Uterus (tissue), 4 donors: ENCODE measurements around the gene APOL1. TPM values are rescaled to one million over a fixed set of nuclear protein-coding genes. Genes with fewer than 3 reads are reported as not detected.
"Not testable (repeated sequence)": the region's sequence is repeated elsewhere in the genome, so short reads cannot be mapped to it uniquely, and the experiment has no call there.

ENCODE experiments used
- DNase-seq, 2 donors: peaks; one replicate each; pipeline ENCODE4 v3.0.0-alpha.2; 2019 to 2020
- H3K27ac ChIP-seq, 2 donors: fragments of 200-600 bp; sonication (generic); 1 replicate in 1 of 2; 2 replicates in 1 of 2; pipeline ENCODE4 v1.5.1; 2016 to 2018
- H3K27me3 ChIP-seq, 2 donors: fragments of 200-600 bp; sonication (generic); one replicate each; pipeline ENCODE4 v1.5.1; 2018 to 2019; ENCODE audit warnings: control low read depth in 1 of 2
- H3K36me3 ChIP-seq, 2 donors: fragments of 200-600 bp; sonication (generic); one replicate each; pipeline ENCODE4 v1.5.1; 2019; ENCODE audit warnings: control low read depth in 1 of 2
- H3K4me1 ChIP-seq, 2 donors: fragments of 200-600 bp; sonication (generic); one replicate each; pipeline ENCODE4 v1.5.1; 2018 to 2019; ENCODE audit warnings: control low read depth in 1 of 2
- H3K4me3 ChIP-seq, 2 donors: fragments of 200-600 bp; sonication (generic); 1 replicate in 1 of 2; 2 replicates in 1 of 2; pipeline ENCODE4 v1.5.1; 2018 to 2019; ENCODE audit warnings: mild to moderate bottlenecking in 1 of 2
- H3K9me3 ChIP-seq, 2 donors: fragments of 200-600 bp; sonication (generic); one replicate each; pipeline ENCODE4 v1.5.1; 2019; ENCODE audit warnings: control low read depth in 1 of 2
- POLR2A ChIP-seq, 2 donors: fragments of 450-650 bp; IDR thresholded peaks; one replicate each; pipeline ENCODE4 v1.6.1; 2016; ENCODE audit warnings: antibody characterized with exemption in 2 of 2, mild to moderate bottlenecking in 1 of 2, moderate library complexity in 1 of 2
- intact Hi-C: fragments of 100-400 bp; cut with DNase I; formaldehyde crosslinking; loops from one replicate; pipeline ENCODE4 v1.15.1; 2023; ENCODE audit warnings: low total_unique reads
- total RNA-seq, 4 donors: library from RNA; depleted of rRNA in 3 of 4; stranded (reverse); fragments of >200 nt in 3 of 4; gene quantifications; one replicate each; pipeline versions ENCODE4 v1.1.0 to v1.2.4, GENCODE V29; 2014 to 2023
- TF ChIP-seq, protein P1 (sequence below), 4 experiments: fragments of 200-600 bp in 2 of 4; fragments of 450-650 bp in 2 of 4; sonication (generic) in 2 of 4; IDR thresholded peaks; one replicate each; pipeline ENCODE4 v1.5.1; 2016 to 2019; ENCODE audit warnings: antibody characterized with exemption in 4 of 4, mild to moderate bottlenecking in 2 of 4, moderate library complexity in 1 of 4
- donor health status: DM: yes; HTN: yes; CAD: no.

Gene APOL1
- total RNA-seq, 4 donors from 2014 or later, result 9.8 to 89.7 (median 19.9) TPM

DNA sequence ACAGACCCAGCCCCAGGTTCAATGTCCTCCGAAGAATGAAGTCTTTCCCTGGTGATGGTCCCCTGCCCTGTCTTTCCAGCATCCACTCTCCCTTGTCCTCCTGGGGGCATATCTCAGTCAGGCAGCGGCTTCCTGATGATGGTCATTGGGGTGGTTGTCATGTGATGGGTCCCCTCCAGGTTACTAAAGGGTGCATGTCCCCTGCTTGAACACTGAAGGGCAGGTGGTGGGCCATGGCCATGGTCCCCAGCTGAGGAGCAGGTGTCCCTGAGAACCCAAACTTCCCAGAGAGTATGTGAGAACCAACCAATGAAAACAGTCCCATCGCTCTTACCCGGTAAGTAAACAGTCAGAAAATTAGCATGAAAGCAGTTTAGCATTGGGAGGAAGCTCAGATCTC lies 14.1 kb downstream of the APOL1 start:
- H3K36me3 ChIP-seq, result no peaks in the 10 kb centered on the region
- H3K27ac ChIP-seq, result no peak overlapping the region
- no peak overlapping the region for H3K4me3 ChIP-seq
- peak in 1 of 2 donors; percentile 7 for DNase-seq
- intact Hi-C loops, result no loop called here
- TF ChIP-seq POLR2A (IDR thresholded peaks at IDR 0.05), result no peak
- TF ChIP-seq, protein P1, sequence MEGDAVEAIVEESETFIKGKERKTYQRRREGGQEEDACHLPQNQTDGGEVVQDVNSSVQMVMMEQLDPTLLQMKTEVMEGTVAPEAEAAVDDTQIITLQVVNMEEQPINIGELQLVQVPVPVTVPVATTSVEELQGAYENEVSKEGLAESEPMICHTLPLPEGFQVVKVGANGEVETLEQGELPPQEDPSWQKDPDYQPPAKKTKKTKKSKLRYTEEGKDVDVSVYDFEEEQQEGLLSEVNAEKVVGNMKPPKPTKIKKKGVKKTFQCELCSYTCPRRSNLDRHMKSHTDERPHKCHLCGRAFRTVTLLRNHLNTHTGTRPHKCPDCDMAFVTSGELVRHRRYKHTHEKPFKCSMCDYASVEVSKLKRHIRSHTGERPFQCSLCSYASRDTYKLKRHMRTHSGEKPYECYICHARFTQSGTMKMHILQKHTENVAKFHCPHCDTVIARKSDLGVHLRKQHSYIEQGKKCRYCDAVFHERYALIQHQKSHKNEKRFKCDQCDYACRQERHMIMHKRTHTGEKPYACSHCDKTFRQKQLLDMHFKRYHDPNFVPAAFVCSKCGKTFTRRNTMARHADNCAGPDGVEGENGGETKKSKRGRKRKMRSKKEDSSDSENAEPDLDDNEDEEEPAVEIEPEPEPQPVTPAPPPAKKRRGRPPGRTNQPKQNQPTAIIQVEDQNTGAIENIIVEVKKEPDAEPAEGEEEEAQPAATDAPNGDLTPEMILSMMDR (IDR thresholded peaks at IDR 0.05), result no peak
- H3K9me3 ChIP-seq, result no peaks in the 10 kb centered on the region
- no peaks in the 10 kb centered on the region for H3K4me1 ChIP-seq
- no peaks in the 10 kb centered on the region for H3K27me3 ChIP-seq

DNA sequence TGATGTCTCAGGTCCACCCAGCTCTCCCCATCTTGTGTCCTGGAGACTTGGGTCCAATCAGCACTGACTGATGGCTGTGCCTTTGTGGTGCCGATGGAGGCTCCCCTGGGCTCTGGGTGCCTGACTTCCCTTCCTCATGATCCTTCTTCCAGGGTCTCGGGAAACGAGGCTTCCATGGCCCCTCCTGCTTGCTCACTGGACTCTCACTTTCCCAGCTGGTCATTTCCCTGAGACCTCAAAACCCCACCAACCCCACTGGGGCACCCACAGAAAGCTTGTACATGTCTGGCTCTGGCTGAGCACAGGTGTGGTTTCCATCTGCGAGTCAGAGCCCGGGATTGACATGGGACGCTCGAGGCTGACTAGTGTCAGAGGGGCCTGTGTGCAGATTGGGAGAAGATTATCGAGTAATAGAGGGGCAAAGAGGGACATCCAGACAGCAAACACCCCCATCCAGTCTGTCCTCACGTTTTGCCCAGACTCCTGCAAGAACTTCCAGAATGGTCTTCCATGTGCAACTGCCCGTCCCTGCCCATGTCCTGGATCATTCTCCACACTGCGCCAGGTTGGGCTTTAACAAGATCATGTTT lies 15.1 kb downstream of the APOL1 start:
- intact Hi-C loops, result no loop called here
- TF ChIP-seq, protein P1 (IDR thresholded peaks at IDR 0.05), result no peak
- TF ChIP-seq POLR2A (IDR thresholded peaks at IDR 0.05), result no peak
- DNase-seq, result peak in 1 of 2 donors; percentile 8
- Histone ChIP-seq H3K27me3 (no peaks in the 10 kb centered on the region), H3K4me3 (no peak overlapping the region), H3K27ac (no peak overlapping the region), H3K9me3 (no peaks in the 10 kb centered on the region), H3K4me1 (no peaks in the 10 kb centered on the region), H3K36me3 (no peaks in the 10 kb centered on the region)

DNA sequence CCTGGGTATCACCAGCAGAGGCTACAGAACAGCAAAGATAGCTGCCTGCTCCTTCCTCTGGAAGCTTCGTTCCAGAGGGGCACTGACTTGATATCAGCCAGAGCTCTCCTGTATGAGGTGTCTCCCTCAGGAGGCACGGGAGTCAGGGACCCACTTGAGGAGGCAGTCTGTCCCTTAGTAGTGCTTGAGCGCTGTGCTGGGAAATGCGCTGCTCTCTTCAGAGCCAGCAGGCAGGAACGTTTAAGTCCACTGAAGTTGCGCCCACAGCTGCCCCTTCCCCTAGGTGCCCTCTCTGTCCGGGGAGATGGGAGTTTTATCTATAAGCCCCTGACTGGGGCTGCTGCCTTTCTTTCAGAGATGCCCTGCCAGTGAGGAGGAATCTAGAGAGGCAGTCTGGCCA lies 18.3 kb downstream of the APOL1 start:
- H3K27me3 ChIP-seq, intact Hi-C loops, DNase-seq: not testable (repeated sequence)

DNA sequence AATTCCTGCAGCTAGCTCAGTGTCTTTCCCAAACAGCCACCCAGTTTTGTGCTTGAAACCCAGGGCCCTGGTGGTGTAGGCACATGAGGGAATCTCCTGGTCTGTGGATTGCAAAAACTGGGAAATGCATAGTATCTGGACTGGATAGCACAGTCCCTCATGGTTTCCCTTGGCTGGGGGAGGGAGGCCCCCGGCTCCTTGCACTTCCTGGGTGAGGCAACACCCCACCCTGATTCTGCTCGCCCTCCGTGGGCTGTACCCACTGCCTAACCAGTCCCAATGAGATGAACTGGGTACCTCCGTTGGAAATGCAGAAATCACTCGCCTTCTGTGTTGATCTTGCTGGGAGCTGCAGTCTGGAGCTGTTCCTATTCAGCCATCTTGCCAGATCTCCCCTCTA lies 19.0 kb downstream of the APOL1 start:
- H3K27ac ChIP-seq, H3K27me3 ChIP-seq, intact Hi-C loops, H3K4me1 ChIP-seq, H3K36me3 ChIP-seq, H3K4me3 ChIP-seq, H3K9me3 ChIP-seq, DNase-seq: not testable (repeated sequence)

More for the DNA sequence above, 18.3 kb downstream of the APOL1 start:
- H3K27ac ChIP-seq, H3K4me3 ChIP-seq, H3K4me1 ChIP-seq, H3K9me3 ChIP-seq, H3K36me3 ChIP-seq: not testable (repeated sequence)

DNA sequence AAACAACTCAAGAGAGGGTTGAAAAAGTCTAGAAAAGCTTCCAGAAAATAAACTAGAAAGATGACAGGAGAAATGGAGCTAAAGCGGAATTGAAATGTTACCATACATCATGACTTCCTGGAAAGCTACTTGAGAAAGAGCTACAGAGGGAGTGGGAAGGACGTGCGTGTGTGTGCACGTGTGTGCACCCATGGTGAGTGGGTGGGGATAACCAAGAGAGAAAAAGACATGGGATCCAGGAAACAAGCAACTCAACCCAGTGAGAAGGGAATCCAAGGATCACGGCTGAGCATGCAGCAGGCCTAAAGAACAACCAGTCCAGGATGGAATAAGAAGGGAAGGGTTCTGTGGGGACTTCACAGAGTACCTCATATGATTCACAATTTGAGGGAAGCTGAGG lies 21.6 kb downstream of the APOL1 start:
- Histone ChIP-seq H3K36me3 (no peaks in the 10 kb centered on the region), H3K27me3 (no peaks in the 10 kb centered on the region), H3K9me3 (no peaks in the 10 kb centered on the region), H3K4me3 (no peak overlapping the region), H3K27ac (no peak overlapping the region), H3K4me1 (no peaks in the 10 kb centered on the region)
- no peak for DNase-seq
- intact Hi-C loops, result no loop called here
- TF ChIP-seq, protein P1 (IDR thresholded peaks at IDR 0.05), result no peak
- TF ChIP-seq POLR2A (IDR thresholded peaks at IDR 0.05), result no peak

DNA sequence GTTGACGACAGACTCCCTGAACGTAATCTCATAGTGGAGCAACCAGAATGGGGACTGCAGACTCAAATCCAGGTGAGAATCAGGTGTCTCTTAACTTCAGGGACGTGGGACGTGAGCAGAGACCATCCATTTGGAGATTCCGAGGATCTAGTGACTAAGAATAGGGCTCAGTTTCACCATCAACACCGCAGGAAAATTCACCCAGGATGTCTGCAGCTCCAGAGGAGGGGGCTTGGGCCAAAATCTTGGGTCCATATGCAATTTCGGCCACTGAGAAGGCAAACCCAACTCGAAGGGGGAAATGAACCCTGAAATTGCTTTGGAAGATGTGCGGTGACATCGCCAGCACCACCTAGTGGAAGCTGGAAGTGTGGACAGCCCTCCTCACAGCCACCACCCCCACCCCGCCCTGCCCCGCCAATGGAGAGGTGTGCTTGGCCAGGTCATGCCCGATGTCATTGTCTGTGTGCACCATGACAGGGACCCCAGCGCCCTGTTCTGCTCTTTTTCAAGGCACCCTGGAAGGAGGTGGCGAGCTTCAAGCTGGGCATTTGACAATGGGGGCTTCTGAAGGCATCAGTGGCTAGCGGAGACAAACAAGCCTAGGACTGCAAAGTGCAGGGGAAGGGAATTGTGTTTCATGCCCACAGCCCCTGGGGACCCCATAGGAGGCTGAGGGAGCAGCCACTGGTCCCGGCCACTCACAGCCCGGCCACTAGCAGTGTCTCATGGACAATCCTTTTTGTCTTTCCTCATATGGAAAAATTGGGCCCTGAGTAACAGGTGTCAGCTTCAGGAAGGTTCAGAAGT lies 24.8 kb downstream of the APOL1 start:
- no peaks in the 10 kb centered on the region for H3K27me3 ChIP-seq
- H3K27ac ChIP-seq, result peak overlapping the region; percentile 13 to 49
- H3K9me3 ChIP-seq, result no peaks in the 10 kb centered on the region
- intact Hi-C loops, result no loop called here
- no peaks in the 10 kb centered on the region for H3K36me3 ChIP-seq
- TF ChIP-seq, protein P1 (IDR thresholded peaks at IDR 0.05), result peak; percentile 69 to 80 (median 74)
- TF ChIP-seq POLR2A (IDR thresholded peaks at IDR 0.05), result no peak
- peak; percentile 66 to 67 for DNase-seq
- no peaks in the 10 kb centered on the region for H3K4me1 ChIP-seq
- no peak overlapping the region for H3K4me3 ChIP-seq
